NCI-H774 (cell line): ENCODE data around the gene COL5A1.

Experiments
- DNase-seq: peaks from one replicate; lab custom pipeline; 2025; lab: John Stamatoyannopoulos, UW

COL5A1 gene

GRCh38 chr9:134626571-134627416, 14.8 kb upstream of the COL5A1 start:
- no peak for DNase-seq

- no peak for DNase-seq
These were observed 13.9 kb upstream of the COL5A1 start for GRCh38 chr9:134627417-134628353.

GRCh38 chr9:134628354-134628736, 13.3 kb upstream of the COL5A1 start:
- no peak for DNase-seq

- no peak for DNase-seq
These were observed 12.5 kb upstream of the COL5A1 start for GRCh38 chr9:134629061-134629585.

GRCh38 chr9:134629586-134630392, 11.8 kb upstream of the COL5A1 start:
- DNase-seq, result no peak

GRCh38 chr9:134630393-134630790, 11.2 kb upstream of the COL5A1 start:
- no peak for DNase-seq

- no peak for DNase-seq
These were observed 10.7 kb upstream of the COL5A1 start for GRCh38 chr9:134630861-134631260.

- no peak for DNase-seq
These were observed 9.7 kb upstream of the COL5A1 start for GRCh38 chr9:134631881-134632280.

GRCh38 chr9:134632329-134632728, 9.3 kb upstream of the COL5A1 start:
- DNase-seq, result no peak

- DNase-seq, result no peak
These were observed 8.1 kb upstream of the COL5A1 start for GRCh38 chr9:134633362-134634142.

- no peak for DNase-seq
These were observed 7.4 kb upstream of the COL5A1 start for GRCh38 chr9:134634176-134634575.

GRCh38 chr9:134634667-134635230, 6.9 kb upstream of the COL5A1 start:
- no peak for DNase-seq

GRCh38 chr9:134635351-134636148, 6.1 kb upstream of the COL5A1 start:
- DNase-seq, result no peak

GRCh38 chr9:134636149-134636507, 5.5 kb upstream of the COL5A1 start:
- DNase-seq, result no peak

GRCh38 chr9:134637241-134637640, 4.4 kb upstream of the COL5A1 start:
- DNase-seq, result no peak

- DNase-seq, result no peak
These were observed 3.7 kb upstream of the COL5A1 start for GRCh38 chr9:134637696-134638501.

- DNase-seq, result no peak
These were observed 3.0 kb upstream of the COL5A1 start for GRCh38 chr9:134638502-134639090.

- no peak for DNase-seq
These were observed 1.6 kb upstream of the COL5A1 start for GRCh38 chr9:134639994-134640393.
